C4-2B (cell line): ENCODE measurements around the gene ABHD14A.

Source experiments
- H3K27ac ChIP-seq: fragments of 450-650 bp; 2 replicates; pipeline ENCODE4 v1.5.1; 2017
- ZFX ChIP-seq: fragments of 450-650 bp; IDR thresholded peaks from 2 replicates; pipeline ENCODE4 v1.6.1; 2017
- TF ChIP-seq, protein P1 (sequence below): fragments of 450-650 bp; conservative IDR thresholded peaks from 2 replicates; pipeline ENCODE4 v1.5.1; 2017; ENCODE audit warnings: mild to moderate bottlenecking

The ABHD14A gene

DNA sequence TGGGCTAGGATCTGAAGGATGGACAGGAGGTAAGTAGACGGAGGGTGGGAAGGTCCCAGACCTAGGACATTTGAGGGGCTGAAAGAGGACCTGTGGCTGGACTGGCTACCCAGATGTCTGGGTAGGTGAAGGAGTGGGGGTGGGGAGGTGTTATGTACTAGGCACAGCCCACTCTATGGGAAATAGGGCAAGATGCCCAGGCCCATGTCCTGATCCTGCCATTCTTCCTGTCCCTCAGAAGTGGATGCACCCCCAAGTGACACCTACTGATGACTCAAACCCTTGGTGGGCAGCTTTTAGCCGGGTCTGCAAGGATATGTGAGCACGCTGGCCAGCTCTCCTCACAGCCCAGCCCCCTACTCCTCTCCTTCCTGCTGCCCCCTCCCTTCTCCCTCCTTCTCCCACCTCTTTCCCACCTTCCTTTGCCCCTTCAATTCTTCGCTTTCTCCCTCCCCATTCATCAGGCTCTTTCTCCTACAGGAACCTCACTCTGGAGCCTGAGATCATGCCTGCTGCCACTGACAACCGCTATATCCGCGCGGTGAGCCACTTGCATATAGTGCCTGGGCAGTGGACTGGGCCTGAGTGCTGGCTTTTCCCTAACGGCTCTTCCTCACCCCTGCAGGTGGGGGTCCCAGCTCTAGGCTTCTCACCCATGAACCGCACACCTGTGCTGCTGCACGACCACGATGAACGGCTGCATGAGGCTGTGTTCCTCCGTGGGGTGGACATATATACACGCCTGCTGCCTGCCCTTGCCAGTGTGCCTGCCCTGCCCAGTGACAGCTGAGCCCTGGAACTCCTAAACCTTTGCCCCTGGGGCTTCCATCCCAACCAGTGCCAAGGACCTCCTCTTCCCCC, 13.7 kb downstream of the ABHD14A start:
- no peak for TF ChIP-seq ZFX
- TF ChIP-seq, protein P1, sequence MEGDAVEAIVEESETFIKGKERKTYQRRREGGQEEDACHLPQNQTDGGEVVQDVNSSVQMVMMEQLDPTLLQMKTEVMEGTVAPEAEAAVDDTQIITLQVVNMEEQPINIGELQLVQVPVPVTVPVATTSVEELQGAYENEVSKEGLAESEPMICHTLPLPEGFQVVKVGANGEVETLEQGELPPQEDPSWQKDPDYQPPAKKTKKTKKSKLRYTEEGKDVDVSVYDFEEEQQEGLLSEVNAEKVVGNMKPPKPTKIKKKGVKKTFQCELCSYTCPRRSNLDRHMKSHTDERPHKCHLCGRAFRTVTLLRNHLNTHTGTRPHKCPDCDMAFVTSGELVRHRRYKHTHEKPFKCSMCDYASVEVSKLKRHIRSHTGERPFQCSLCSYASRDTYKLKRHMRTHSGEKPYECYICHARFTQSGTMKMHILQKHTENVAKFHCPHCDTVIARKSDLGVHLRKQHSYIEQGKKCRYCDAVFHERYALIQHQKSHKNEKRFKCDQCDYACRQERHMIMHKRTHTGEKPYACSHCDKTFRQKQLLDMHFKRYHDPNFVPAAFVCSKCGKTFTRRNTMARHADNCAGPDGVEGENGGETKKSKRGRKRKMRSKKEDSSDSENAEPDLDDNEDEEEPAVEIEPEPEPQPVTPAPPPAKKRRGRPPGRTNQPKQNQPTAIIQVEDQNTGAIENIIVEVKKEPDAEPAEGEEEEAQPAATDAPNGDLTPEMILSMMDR: no peak

DNA sequence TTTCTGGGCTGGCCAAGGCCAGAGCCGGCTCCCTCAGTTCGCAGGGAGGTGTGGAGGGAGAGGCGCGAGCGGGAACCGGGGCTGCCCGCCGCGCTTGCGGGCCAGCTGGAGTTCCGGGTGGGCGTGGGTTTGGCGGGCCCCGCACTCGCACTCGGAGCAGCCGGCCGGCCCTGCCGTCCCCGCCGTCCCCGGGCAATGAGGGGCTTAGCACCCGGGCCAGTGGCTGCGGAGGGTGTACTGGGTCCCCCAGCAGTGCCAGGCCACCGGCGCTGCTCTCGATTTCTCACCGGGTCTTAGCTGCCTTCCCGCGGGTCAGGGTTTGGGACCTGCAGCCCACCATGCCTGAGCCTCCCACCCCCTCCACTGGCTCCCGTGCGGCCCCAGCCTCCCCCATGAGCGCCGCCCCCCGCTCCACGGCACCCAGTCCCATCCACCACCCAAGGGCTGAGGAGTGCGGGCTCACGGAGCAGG, 15.7 kb downstream of the ABHD14A start:
- peak overlapping the region; percentile 23; the same call in 1 of the 2 replicates for H3K27ac ChIP-seq

More for the DNA sequence above, 13.7 kb downstream of the ABHD14A start:
- no peak overlapping the region for H3K27ac ChIP-seq

GRCh38 chr3:51992017-51992682, 17.3 kb downstream of the ABHD14A start:
- no peak for TF ChIP-seq ZFX
- TF ChIP-seq, protein P1: no peak
- no peak overlapping the region; the same call in 1 of the 2 replicates for H3K27ac ChIP-seq

DNA sequence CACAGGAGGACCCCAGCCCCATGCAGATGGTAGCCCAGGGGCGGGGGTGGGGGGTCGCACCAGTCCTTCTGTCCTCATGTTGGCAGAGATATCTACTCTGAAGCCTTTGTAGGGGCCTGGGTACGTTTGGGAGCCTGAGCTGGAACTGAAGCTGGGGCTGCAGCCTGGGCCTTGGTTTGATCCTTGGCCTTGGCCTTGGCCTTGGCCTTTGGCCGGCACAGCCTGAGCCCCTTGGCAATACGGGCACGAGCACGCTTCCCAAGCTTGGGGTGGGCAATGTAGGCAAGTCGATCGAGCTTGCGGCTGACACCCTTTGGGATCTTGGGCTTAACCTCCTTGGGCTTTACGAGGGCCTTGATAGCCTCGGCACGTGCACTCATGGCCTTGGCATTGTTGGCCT, 18.8 kb downstream of the ABHD14A start:
- peak overlapping the region; percentile 93; the same call in 1 of the 2 replicates for H3K27ac ChIP-seq

DNA sequence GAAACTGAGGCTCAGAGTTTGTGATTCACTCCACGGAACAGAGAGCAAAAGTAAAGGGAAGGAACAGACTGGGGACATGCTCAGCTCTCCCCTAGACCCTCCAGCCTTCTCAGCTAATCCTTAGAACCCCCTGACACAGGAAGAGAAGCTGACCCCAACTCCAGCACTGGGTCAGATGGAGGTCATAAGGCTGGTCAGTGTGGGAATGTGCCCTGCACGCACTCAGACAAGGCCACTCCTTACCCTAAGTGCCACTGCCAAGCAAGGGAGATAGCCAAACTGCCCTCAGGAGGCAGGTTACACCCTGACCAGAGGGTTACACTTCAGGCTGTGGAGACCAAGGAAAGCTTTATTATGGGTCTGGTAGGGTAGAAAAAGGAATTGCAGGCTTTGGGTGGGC, 19.7 kb downstream of the ABHD14A start:
- peak overlapping the region; percentile 93 for H3K27ac ChIP-seq
- TF ChIP-seq, protein P1: no peak
- TF ChIP-seq ZFX: no peak

DNA sequence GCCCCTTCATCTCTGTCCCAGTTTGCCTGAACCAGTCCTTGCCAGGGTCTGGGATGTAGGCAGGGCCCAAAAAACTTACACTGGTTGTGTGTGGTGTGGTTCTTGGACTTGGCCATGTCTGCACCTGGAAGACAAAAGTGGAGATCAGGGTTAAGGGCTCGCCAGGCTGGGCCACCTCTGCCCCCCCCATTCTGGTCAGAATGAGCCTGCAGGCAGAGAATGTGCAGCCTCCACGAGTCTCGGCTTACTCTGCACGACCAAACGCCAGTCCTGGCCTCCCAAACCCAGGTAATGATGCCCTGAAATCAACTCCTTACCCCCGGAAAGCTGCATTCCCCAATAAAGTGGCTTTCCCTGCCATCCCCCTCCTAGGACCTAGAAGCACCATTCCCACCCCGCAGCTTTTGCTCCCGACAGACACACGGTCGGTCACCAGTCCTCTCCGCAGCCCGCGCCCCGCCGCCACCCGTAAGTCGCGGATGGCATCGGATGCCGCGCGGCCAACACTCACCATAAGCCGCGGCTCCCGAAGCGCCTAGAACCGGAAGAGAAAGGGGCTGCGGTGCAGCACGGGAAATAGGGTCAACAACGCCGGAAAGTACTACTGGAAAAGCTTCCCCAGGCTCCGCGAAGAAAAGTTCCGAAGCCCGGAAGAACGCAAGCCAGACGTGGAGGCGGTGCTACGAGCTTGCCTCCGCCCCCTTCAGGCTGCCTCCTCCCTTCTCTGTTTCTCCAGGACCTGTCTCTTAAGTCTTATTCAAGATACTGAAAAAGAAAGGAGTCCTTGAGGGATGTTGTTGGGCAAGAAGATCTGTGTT, 20.7 kb downstream of the ABHD14A start, which contains the start of gene RPL29:
RPL29 (minus strand) TSS at position 550 of the 818 bp plus-strand sequence; CDS start at position 116, 434 bp downstream.
- TF ChIP-seq, protein P1: no peak
- TF ChIP-seq ZFX: no peak
- H3K27ac ChIP-seq: peak within 1 kb of the TSS; percentile 93

DNA sequence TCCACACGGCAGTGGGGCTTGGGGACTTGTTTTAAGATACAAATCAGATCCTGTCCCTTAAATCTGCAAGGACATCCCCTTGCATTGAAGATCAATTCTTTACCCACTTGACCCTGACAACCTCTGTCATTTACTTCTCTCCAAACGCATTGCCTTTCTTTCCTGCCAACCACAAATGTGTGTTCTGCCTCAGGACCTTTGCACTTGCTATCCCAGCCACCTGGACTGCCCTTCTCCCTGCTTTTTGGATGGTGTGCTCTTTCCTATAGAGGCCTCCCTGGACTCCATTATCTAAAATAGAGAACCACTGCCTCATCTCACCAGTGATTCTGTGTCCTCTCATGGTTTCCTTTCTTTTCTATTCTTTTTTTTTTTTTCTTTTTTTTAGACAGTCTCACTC, 22.3 kb downstream of the ABHD14A start:
- no peak for TF ChIP-seq ZFX
- TF ChIP-seq, protein P1: no peak
- no peak overlapping the region for H3K27ac ChIP-seq
